Left cardiac atrium (tissue), 4 donors: ENCODE data around the gene ZNF683. TPM values are rescaled to one million over a fixed set of nuclear protein-coding genes. Genes with fewer than 3 reads are reported as not detected.

Source experiments
- ATAC-seq, 2 donors: fragments of 200-7000 bp; cut with Tn5 transposase; one replicate each; pipeline ENCODE4 v1.9.1; 2020; ENCODE audit warnings: mild to moderate bottlenecking in 2 of 2, moderate library complexity in 2 of 2
- DNase-seq: peaks from one replicate; pipeline ENCODE4 v3.0.0-alpha.2; 2020
- intact Hi-C, 2 donors: fragments of 100-400 bp; cut with DNase I; formaldehyde crosslinking; loops; one replicate each; pipeline versions ENCODE4 v1.14.1 to v1.15.1; 2022 to 2023
- total RNA-seq, 2 donors: library from RNA; stranded (reverse); fragmentation: NEBNext Ultra II Directional; extraction: Animal tissue kit (Norgen Biotek cat#: 25700); gene quantifications; one replicate each; pipeline ENCODE4 v1.2.1, GENCODE V29; 2021
- donor health status: DM: no; HTN: yes; CAD: no.
- donor health status: DM: no; HTN: yes; CAD: no; lungs with severe emphysema.
- donor health status: DM: yes; HTN: yes; CAD: no.
- donor health status: Dilated cardiomyopathy.

The ZNF683 gene
- total RNA-seq, 2 donors from 2014 or later: 0.35 TPM; not detected in 1

DNA sequence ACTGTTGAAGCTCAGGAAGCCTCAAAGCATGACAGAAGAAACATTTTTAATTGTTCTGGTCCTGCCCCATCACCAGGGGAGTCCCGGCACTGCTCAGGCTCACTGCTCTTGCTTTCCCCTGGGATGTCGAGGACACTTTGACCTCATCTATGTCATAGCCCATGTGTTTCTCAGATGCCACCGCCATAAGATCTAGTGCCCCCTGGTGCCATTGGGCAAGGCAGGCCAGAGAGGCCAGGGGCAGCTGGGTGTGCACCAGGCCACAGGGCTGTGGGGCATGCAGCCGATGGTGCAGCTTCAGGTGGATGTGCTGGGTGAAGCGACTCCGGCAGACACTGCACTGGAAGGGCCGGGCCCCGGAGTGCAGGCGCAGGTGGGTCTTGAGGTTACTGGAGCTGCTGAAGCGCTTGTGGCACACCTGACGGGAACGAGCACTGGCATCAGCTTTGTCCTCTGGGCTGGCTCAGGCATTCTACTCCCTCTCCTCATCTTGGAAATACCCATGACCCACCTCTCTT is 10.9 kb downstream of the ZNF683 start:
- intact Hi-C loops: loop anchor here in 1 of 2 donors (5.0 kb wide), 1 partner anchor 34 kb away; no protein-coding TSS in a partner anchor
- no peak for ATAC-seq
- DNase-seq: no peak

GRCh38 chr1:26360807-26361604 is 11.5 kb downstream of the ZNF683 start:
- ATAC-seq (no peak), DNase-seq (no peak)
- intact Hi-C loops: loop anchor here in 1 of 2 donors (5.0 kb wide), 1 partner anchor 34 kb away; no protein-coding TSS in a partner anchor

GRCh38 chr1:26359981-26360806 is 12.4 kb downstream of the ZNF683 start:
- no peak for DNase-seq
- intact Hi-C loops: loop anchor here in 1 of 2 donors (5.0 kb wide), 1 partner anchor 33 kb away; no protein-coding TSS in a partner anchor
- peak; percentile 6 to 33 for ATAC-seq

GRCh38 chr1:26358411-26359384 is 13.9 kb downstream of the ZNF683 start:
- intact Hi-C loops: no loop called here
- DNase-seq (no peak), ATAC-seq (no peak)

GRCh38 chr1:26357121-26357602 is 15.4 kb downstream of the ZNF683 start:
- ATAC-seq (no peak), DNase-seq (no peak)
- intact Hi-C loops: no loop called here

GRCh38 chr1:26356106-26356505 is 16.4 kb downstream of the ZNF683 start:
- ATAC-seq (no peak), DNase-seq (no peak)
- intact Hi-C loops: no loop called here

DNA sequence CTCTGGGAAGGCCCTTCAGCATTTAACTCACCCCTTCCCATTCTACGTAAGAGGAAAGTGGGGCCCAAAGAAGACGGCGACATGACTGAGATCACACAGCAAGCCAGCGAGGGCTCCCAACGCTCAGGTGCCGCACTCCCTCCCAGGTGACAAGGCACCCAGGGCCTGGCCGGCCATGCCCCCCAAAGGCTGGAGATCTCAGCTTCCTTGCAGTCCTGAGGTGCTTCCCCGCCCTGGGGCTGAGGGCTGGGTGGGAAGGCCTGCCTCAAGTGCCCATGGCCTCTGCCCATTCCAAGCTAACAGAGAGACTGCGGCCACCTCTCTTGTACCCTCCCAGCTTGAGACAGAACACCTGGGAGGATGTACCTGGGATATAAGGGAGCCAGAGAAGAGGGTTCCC is 17.6 kb downstream of the ZNF683 start:
- DNase-seq (no peak), ATAC-seq (no peak)
- intact Hi-C loops: no loop called here

- no peak for ATAC-seq
- intact Hi-C loops: no loop called here
- no peak for DNase-seq
These were observed 18.4 kb downstream of the ZNF683 start, which contains the start of gene CRYBG2 for GRCh38 chr1:26353976-26354820. CRYBG2 (minus strand) TSS chr1:26354130; CDS start chr1:26346657, 7,473 bp downstream.

DNA sequence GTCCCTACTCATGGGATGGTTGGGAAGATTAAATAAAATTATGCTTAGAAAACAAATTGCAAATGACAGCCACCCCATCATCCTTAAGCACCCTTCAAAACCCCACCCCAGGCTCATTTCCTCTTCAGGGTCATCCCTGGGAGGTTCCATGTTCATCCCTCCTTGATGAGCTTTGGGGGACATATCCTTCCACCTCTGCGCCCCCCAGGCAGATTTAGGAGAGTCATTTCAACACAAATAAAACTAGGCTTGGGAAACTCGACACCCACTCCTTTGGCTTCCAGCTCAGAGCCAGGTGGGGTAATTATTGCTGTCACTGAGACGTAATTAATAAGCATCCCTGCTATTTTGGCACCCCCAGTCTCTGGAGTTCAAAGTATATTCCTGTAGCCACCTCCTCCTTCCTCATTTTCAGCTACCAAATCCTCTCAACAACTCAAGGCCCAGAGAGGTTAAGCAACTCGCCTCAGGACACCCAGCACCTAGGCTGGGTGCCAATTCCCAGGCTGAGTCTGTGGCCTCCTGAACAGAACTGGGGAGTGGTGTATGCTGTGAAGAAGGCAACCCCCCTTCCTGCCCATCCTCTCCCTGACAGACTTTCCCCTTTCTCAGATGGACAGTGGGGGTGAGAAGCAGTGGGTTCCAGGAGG is 19.2 kb downstream of the ZNF683 start:
- DNase-seq (no peak), ATAC-seq (no peak)
- intact Hi-C loops: no loop called here

- intact Hi-C loops: no loop called here
- DNase-seq (no peak), ATAC-seq (no peak)
These were observed 20.2 kb downstream of the ZNF683 start for GRCh38 chr1:26352338-26352679.

GRCh38 chr1:26351590-26352337 is 20.8 kb downstream of the ZNF683 start:
- ATAC-seq: no peak
- no peak for DNase-seq
- intact Hi-C loops: no loop called here

DNA sequence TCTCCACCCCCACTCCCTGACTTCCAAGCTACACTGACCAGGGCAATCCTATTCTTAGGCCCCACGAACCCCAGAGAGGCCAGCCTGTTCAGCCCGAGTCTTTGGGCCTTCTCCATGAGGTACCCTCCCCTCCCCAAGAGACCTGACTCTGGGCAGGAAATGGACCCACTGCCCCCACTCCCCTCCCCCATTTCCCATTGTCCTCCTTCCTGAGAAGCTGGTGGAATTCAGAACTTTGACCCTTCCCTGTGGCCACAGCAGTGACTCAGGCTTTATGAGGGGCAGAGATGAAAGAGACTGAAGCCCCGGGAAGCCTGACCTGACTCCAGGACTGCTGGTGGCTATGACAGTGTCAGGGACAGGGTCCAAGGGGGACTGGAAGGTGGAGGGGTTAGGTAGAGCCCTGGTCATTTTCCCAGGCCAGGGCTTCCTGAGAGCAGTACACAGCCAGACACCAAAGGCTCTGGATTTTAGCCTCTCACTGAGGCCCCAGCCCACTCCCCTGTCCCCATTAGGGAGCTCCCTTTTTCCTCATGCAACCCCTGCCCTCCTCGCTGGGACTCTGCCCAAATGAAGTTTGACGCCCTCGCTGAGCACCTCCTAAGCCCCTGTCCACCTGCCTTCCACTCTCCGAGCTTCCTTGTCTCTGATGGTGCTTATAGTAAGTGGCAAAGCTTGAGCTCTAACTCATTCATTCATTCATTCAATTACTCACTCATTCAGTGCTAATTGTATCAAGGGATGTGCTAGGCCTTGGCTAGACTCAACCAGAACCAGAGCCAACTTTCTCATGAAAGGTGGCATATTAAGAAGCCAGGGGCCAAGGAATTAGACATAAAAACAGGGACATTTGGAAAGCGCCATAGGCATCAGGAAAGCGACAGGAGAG is 21.6 kb downstream of the ZNF683 start:
- ATAC-seq: no peak
- DNase-seq: no peak
- intact Hi-C loops: no loop called here

- no peak for ATAC-seq
- intact Hi-C loops: no loop called here
- DNase-seq: no peak
These were observed 22.2 kb downstream of the ZNF683 start for GRCh38 chr1:26350343-26350700.

GRCh38 chr1:26349877-26350244 is 22.7 kb downstream of the ZNF683 start:
- intact Hi-C loops: no loop called here
- DNase-seq (no peak), ATAC-seq (no peak)

DNA sequence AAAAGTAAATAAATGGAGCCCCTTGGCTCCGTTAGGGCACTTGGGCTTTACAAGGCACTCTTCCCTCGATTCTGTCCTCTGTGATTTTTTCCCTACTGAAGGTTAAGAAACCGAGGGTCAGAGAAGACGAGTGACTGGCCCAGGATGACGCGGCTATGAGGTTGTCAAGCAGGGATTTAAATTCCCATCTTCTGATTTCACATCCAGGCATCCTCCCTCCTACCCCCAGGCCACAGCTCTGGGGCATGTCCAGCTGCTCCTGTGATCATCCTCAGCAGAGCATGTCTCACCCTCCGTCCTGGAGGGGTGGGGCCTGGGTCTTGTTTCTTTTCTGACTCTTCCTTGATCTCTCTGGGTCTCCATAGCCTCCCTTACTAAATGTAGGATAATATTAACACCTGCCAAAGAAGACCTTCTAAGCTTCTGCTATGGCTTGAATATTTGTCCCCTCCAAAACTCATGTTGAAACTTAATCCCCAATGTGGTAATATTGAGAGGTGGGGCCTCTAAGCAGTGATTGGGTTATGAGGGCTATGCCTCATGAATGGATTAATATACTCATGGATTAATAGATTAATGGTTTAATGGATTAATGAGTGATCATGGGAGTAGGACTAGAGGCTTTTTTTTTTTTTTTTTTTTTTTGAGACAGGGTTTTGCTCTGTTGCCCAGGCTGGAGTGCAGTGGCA is 23.2 kb downstream of the ZNF683 start:
- intact Hi-C loops: no loop called here
- ATAC-seq (no peak), DNase-seq (no peak)
